Neuronal stem cell (in vitro differentiated cells): ENCODE results near the gene JAKMIP2.

Experiments used
- DNase-seq: peaks from one replicate; pipeline ENCODE4 v3.0.0-alpha.2; 2013; ENCODE audit warnings: low spot score
- H2AFZ ChIP-seq: one replicate; pipeline ENCODE4 v1.6.1; 2013; ENCODE audit warnings: mild to moderate bottlenecking, low read length, inconsistent platforms
- H2AK5ac ChIP-seq: 2 replicates; pipeline ENCODE4 v1.6.1; 2013; ENCODE audit warnings: low read depth, mild to moderate bottlenecking, inconsistent platforms, low read length, moderate library complexity, mixed read lengths
- H2BK120ac ChIP-seq: 2 replicates; pipeline ENCODE4 v1.6.1; 2013; ENCODE audit warnings: low read depth, mild to moderate bottlenecking, inconsistent platforms, low read length, moderate library complexity, mixed read lengths
- H2BK12ac ChIP-seq: one replicate; pipeline ENCODE4 v1.6.1; 2013; ENCODE audit warnings: low read length, inconsistent platforms
- H2BK15ac ChIP-seq: 2 replicates; pipeline ENCODE4 v1.6.1; 2013; ENCODE audit warnings: mild to moderate bottlenecking, low read length, inconsistent platforms, mixed read lengths
- H2BK5ac ChIP-seq: one replicate; pipeline ENCODE4 v1.6.1; 2013; ENCODE audit warnings: inconsistent platforms, mild to moderate bottlenecking, low read length, moderate library complexity
- H3K14ac ChIP-seq: one replicate; pipeline ENCODE4 v1.6.1; 2013; ENCODE audit warnings: low read length, inconsistent platforms
- H3K18ac ChIP-seq: 2 replicates; pipeline ENCODE4 v1.6.1; 2013; ENCODE audit warnings: low read length, inconsistent platforms
- H3K23ac ChIP-seq: 2 replicates; pipeline ENCODE4 v1.6.1; 2013; ENCODE audit warnings: low read depth, mild to moderate bottlenecking, mixed read lengths, low read length, inconsistent platforms; ENCODE audit not compliant: poor library complexity
- H3K27ac ChIP-seq: replicated peaks from 3 replicates; pipeline ENCODE4 v1.5.1; 2013; ENCODE audit warnings: low read length, inconsistent platforms
- H3K27me3 ChIP-seq, 3 experiments: 2 replicates each; pipeline ENCODE4 v1.6.1; 2013; ENCODE audit warnings: low read length in 3 of 3, mild to moderate bottlenecking in 2 of 3, inconsistent platforms in 1 of 3, low read depth in 1 of 3, mixed read lengths in 1 of 3, moderate library complexity in 1 of 3; ENCODE audit not compliant: control insufficient read depth in 3 of 3, insufficient read depth in 3 of 3
- H3K36me3 ChIP-seq, 2 donors: replicated peaks in 1 of 2; 2 replicates each; pipeline ENCODE4 v1.6.1; 2013; ENCODE audit warnings: low read length in 2 of 2; ENCODE audit not compliant: control insufficient read depth in 2 of 2, insufficient read depth in 2 of 2
- H3K4ac ChIP-seq: 2 replicates; pipeline ENCODE4 v1.6.1; 2013; ENCODE audit warnings: inconsistent platforms, mild to moderate bottlenecking, low read length, moderate library complexity
- H3K4me1 ChIP-seq, 2 donors: 1 replicate in 1 of 2; 2 replicates in 1 of 2; pipeline ENCODE4 v1.6.1; 2013; ENCODE audit warnings: low read length in 2 of 2, low read depth in 1 of 2; ENCODE audit not compliant: control insufficient read depth in 2 of 2, insufficient read depth in 1 of 2
- H3K4me2 ChIP-seq: one replicate; pipeline ENCODE4 v1.6.1; 2013; ENCODE audit warnings: mild to moderate bottlenecking, low read length, inconsistent platforms; ENCODE audit not compliant: insufficient read depth, poor library complexity, severe bottlenecking
- H3K4me3 ChIP-seq, 2 donors: 2 replicates each; pipeline ENCODE4 v1.5.1; 2013; ENCODE audit warnings: low read length in 2 of 2, mild to moderate bottlenecking in 2 of 2, inconsistent platforms in 1 of 2, moderate library complexity in 1 of 2
- H3K79me1 ChIP-seq: one replicate; pipeline ENCODE4 v1.6.1; 2013; ENCODE audit warnings: low read depth, mild to moderate bottlenecking, inconsistent platforms, low read length, moderate library complexity
- H3K9ac ChIP-seq: one replicate; pipeline ENCODE4 v1.6.1; 2013; ENCODE audit warnings: mild to moderate bottlenecking, low read depth, low read length, inconsistent platforms; ENCODE audit not compliant: poor library complexity
- H3K9me3 ChIP-seq, 2 donors: replicated peaks in 1 of 2; 2 replicates each; pipeline versions ENCODE3 to v1.6.1; 2013; ENCODE audit warnings: low read length in 2 of 2, mild to moderate bottlenecking in 2 of 2, inconsistent platforms in 1 of 2, low read depth in 1 of 2, mixed read lengths in 1 of 2, moderate library complexity in 1 of 2; ENCODE audit not compliant: control insufficient read depth in 2 of 2, insufficient read depth in 1 of 2
- H4K8ac ChIP-seq: one replicate; pipeline ENCODE4 v1.6.1; 2013; ENCODE audit warnings: low read depth, mild to moderate bottlenecking, inconsistent platforms, low read length, moderate library complexity
- H4K91ac ChIP-seq: one replicate; pipeline ENCODE4 v1.6.1; 2013; ENCODE audit warnings: low read length, low read depth, mild to moderate bottlenecking, inconsistent platforms; ENCODE audit not compliant: poor library complexity
- WGBS, 2 donors: extraction: QIAGEN DNeasy Blood & Tissue Kit; methylation state at CpG; one replicate each; pipeline ENCODE4 v1.1.7; 2013; ENCODE audit warnings: missing lambda C conversion rate in 2 of 2, mixed read lengths in 1 of 2; ENCODE audit not compliant: insufficient read length in 2 of 2, insufficient replicate concordance in 1 of 2; ENCODE audit errors: extremely low coverage in 2 of 2; 5-methylcytosine and 5-hydroxymethylcytosine counted together

JAKMIP2 gene

DNA sequence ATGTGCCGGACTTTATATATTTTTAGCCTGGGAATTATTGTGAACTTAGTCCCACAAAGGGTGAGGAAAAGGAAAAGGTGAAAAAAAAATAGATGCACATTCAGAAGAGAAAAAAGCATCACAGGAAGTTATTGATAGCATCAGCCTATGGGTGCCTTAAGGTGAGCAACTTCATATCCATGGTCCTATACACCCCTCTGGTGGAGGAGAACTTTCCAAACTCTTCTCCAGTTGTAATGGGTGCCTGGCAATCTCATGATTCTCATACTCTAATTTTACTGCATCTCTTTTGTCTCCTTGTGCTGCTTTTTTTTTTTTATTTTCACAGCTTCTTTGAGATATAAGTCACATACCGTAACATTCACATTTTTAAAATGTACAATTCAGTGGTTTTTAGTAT lies 107.4 kb downstream of the JAKMIP2 start:
- H3K4me1 ChIP-seq: no peaks in the 10 kb centered on the region
- no peak overlapping the region for H3K27ac ChIP-seq
- no CpG with 5 or more reads among the region's 2 CpGs for WGBS, 2 donors
- H3K23ac ChIP-seq: no peak overlapping the region
- H3K14ac ChIP-seq: no peak overlapping the region
- no peak overlapping the region for H3K4me2 ChIP-seq
- no peak overlapping the region for H4K8ac ChIP-seq
- no peaks in the 10 kb centered on the region for H3K27me3 ChIP-seq
- H2AK5ac ChIP-seq: no peak overlapping the region
- H3K18ac ChIP-seq: no peak overlapping the region
- DNase-seq: no peak
- H2BK120ac ChIP-seq: no peak overlapping the region
- no peaks in the 10 kb centered on the region for H3K79me1 ChIP-seq
- no peak overlapping the region for H3K4me3 ChIP-seq
- no peak overlapping the region for H3K4ac ChIP-seq
- H2BK15ac ChIP-seq: no peak overlapping the region
- H3K9me3 ChIP-seq: no peaks in the 10 kb centered on the region
- H3K9ac ChIP-seq: no peak overlapping the region
- no peak overlapping the region for H2BK12ac ChIP-seq
- no peak overlapping the region for H2AFZ ChIP-seq
- peaks cover 10 to 20% of the 10 kb centered on the region in 2 donors for H3K36me3 ChIP-seq
- no peak overlapping the region for H4K91ac ChIP-seq
- H2BK5ac ChIP-seq: no peak overlapping the region

DNA sequence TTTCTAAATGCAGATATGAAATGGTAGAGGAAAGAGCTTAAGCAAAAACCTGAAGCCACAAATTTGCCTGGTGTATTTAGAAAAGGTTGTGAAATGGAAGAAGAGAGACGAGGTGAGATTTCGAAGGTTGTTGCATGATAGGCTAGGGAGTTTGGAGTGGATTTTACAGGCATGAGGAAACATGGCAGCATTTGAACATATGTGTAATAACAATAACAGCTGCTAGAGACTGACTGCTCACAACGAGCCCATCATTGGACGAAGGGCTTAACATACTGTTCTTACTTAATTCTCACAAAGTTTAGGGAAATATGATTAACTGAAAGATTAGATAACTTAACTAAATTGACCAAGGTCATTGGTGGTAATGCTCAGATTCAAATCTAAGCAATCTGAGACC lies 108.1 kb downstream of the JAKMIP2 start:
- H3K27ac ChIP-seq: no peak overlapping the region
- no peak overlapping the region for H3K4me2 ChIP-seq
- H3K36me3 ChIP-seq: peaks cover 12 to 28% of the 10 kb centered on the region in 2 donors
- H2AFZ ChIP-seq: no peak overlapping the region
- 100% methylated on average over 2 of the region's 4 CpGs for WGBS, 2 donors
- H2AK5ac ChIP-seq: no peak overlapping the region
- no peak overlapping the region for H3K14ac ChIP-seq
- no peak overlapping the region for H3K18ac ChIP-seq
- H3K4me3 ChIP-seq: no peak overlapping the region
- H4K91ac ChIP-seq: no peak overlapping the region
- H3K9me3 ChIP-seq: no peaks in the 10 kb centered on the region
- no peak overlapping the region for H2BK12ac ChIP-seq
- no peak overlapping the region for H4K8ac ChIP-seq
- H3K4ac ChIP-seq: no peak overlapping the region
- H2BK120ac ChIP-seq: no peak overlapping the region
- no peak overlapping the region for H2BK15ac ChIP-seq
- H3K27me3 ChIP-seq: no peaks in the 10 kb centered on the region
- H2BK5ac ChIP-seq: no peak overlapping the region
- no peaks in the 10 kb centered on the region for H3K4me1 ChIP-seq
- H3K9ac ChIP-seq: no peak overlapping the region
- no peak overlapping the region for H3K23ac ChIP-seq
- no peak for DNase-seq
- H3K79me1 ChIP-seq: no peaks in the 10 kb centered on the region

DNA sequence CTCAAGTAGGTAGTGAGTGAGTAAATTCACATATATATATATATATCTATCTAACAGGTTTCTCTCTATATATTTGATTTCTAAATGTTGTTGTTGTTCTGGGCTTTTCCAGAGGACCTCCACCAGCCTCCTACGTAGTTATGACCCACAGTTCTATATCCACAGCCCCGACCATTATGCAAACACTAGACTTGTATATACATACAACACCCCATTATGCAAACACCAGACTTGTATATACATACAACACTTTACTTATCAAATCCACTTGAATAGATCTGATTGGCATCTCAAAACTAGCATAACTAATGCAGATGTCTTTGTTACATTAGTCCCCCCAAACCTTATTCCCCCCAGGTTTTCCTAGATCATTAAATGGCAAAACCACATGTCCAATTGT lies 108.7 kb downstream of the JAKMIP2 start:
- DNase-seq: no peak
- no peaks in the 10 kb centered on the region for H3K27me3 ChIP-seq
- no peak overlapping the region for H2BK12ac ChIP-seq
- no peak overlapping the region for H2BK15ac ChIP-seq
- no peak overlapping the region for H4K8ac ChIP-seq
- no peak overlapping the region for H3K4me3 ChIP-seq
- no peak overlapping the region for H3K18ac ChIP-seq
- H2AK5ac ChIP-seq: no peak overlapping the region
- no peak overlapping the region for H2BK120ac ChIP-seq
- no peak overlapping the region for H3K9ac ChIP-seq
- H4K91ac ChIP-seq: no peak overlapping the region
- H2BK5ac ChIP-seq: no peak overlapping the region
- no peak overlapping the region for H2AFZ ChIP-seq
- no peak overlapping the region for H3K4me2 ChIP-seq
- H3K9me3 ChIP-seq: no peaks in the 10 kb centered on the region
- H3K23ac ChIP-seq: no peak overlapping the region
- no CpG with 5 or more reads among the region's 2 CpGs for WGBS, 2 donors
- H3K4ac ChIP-seq: no peak overlapping the region
- no peaks in the 10 kb centered on the region for H3K4me1 ChIP-seq
- no peak overlapping the region for H3K27ac ChIP-seq
- H3K36me3 ChIP-seq: peaks cover 17 to 34% of the 10 kb centered on the region in 2 donors
- no peak overlapping the region for H3K14ac ChIP-seq
- H3K79me1 ChIP-seq: no peaks in the 10 kb centered on the region

DNA sequence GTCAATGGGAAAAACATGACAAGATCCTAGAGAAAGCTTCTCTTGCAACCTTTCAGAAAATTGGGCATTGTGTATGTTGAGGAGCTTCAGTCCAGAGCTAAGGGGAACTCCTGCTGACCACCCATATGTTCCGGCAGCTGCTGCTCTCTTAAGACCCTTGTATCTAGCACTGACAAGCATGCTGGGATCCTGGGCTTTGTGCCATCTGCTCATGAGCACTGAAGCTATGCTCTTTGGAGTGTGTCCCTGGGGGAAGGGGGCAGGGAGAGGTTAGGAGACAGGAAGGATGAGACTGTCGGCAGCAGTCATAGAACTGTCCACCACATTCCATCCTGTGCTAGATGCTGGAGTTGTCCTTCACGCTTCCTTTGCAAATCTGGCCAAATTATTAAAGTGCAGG lies 109.3 kb downstream of the JAKMIP2 start:
- H2BK15ac ChIP-seq: no peak overlapping the region
- H4K91ac ChIP-seq: no peak overlapping the region
- H3K4me1 ChIP-seq: no peaks in the 10 kb centered on the region

More for the DNA sequence above, 109.3 kb downstream of the JAKMIP2 start:
- DNase-seq: no peak
- H4K8ac ChIP-seq: no peak overlapping the region
- no peak overlapping the region for H2AK5ac ChIP-seq
- H2AFZ ChIP-seq: no peak overlapping the region
- H3K79me1 ChIP-seq: no peaks in the 10 kb centered on the region
- no peak overlapping the region for H3K27ac ChIP-seq
- H3K4me3 ChIP-seq: no peak overlapping the region
- no peak overlapping the region for H2BK5ac ChIP-seq
- H2BK12ac ChIP-seq: no peak overlapping the region
- no peak overlapping the region for H3K14ac ChIP-seq
- H3K27me3 ChIP-seq: no peaks in the 10 kb centered on the region
- no peak overlapping the region for H3K9ac ChIP-seq
- H3K36me3 ChIP-seq: peaks cover 19 to 39% of the 10 kb centered on the region in 2 donors
- H3K18ac ChIP-seq: no peak overlapping the region
- no peak overlapping the region for H3K4me2 ChIP-seq
- no peaks in the 10 kb centered on the region for H3K9me3 ChIP-seq
- H3K4ac ChIP-seq: no peak overlapping the region
- no peak overlapping the region for H3K23ac ChIP-seq
- H2BK120ac ChIP-seq: no peak overlapping the region
- no CpG with 5 or more reads among the region's 3 CpGs for whole genome bisulfite sequencing, 2 donors
